ENCODE measurements around the gene POPDC2. TPM values are rescaled to one million over a fixed set of nuclear protein-coding genes. Genes with fewer than 3 reads are reported as not detected.

The POPDC2 gene
- total and polyA plus RNA-seq, 10 of the 15 experiments (the other 5 are each of a cell fraction or from before 2014, with no cell fraction given): 1.8 to 12.7 (median 3.5) TPM

GRCh38 chr3:119703820-119704531 lies 43.6 kb upstream of the POPDC2 start (continued):
- TF ChIP-seq ZNF592 (IDR thresholded peaks at IDR 0.05) (no peak), BRCA1 (IDR thresholded peaks at IDR 0.05; ENCODE audit: low read depth, low read length) (no peak), CHD1 (IDR thresholded peaks at IDR 0.05; ENCODE audit: low read depth, low read length) (no peak), DPF2 (IDR thresholded peaks at IDR 0.05) (no peak), TCF7 (IDR thresholded peaks at IDR 0.05; ENCODE audit: borderline replicate concordance) (no peak), USF2 (IDR thresholded peaks at IDR 0.05; ENCODE audit: borderline replicate concordance, low read depth, low read length) (no peak), SMAD1 (IDR thresholded peaks at IDR 0.05; ENCODE audit: low read depth, partially characterized antibody) (no peak), SP1 (IDR thresholded peaks at IDR 0.05; ENCODE audit: low read depth, low read length) (no peak), RUNX3 (IDR thresholded peaks at IDR 0.05; ENCODE audit: low read length) (no peak), E4F1 (IDR thresholded peaks at IDR 0.05; ENCODE audit: borderline replicate concordance, partially characterized antibody) (no peak), NBN (IDR thresholded peaks at IDR 0.05) (no peak), MYB (IDR thresholded peaks at IDR 0.05; ENCODE audit: borderline replicate concordance, low read depth, low read length) (no peak), ZNF274 (IDR thresholded peaks at IDR 0.05; ENCODE audit: insufficient read depth, insufficient read length) (no peak), YY1 (IDR thresholded peaks at IDR 0.05; ENCODE audit: low read depth, low read length) (no peak), EGR1 (IDR thresholded peaks at IDR 0.05; ENCODE audit: borderline replicate concordance in 1 of 2, low read depth in 2 of 2, low read length in 2 of 2) (no peak), ZNF207 (IDR thresholded peaks at IDR 0.05; ENCODE audit: borderline replicate concordance) (no peak)
